GM21515 (cell line): ENCODE results near the gene SMG1.
"Not testable (repeated sequence)": the region's sequence is repeated elsewhere in the genome, so short reads cannot be mapped to it uniquely, and the experiment has no call there.

Experiments
- ATAC-seq: cut with Tn5 transposase; IDR thresholded peaks from one replicate; pipeline ENCODE4 v1.9.1; 2021; ENCODE audit not compliant: unreplicated experiment

SMG1 gene

GRCh38 chr16:18801145-18801972 lies 124.8 kb downstream of the SMG1 start, which contains the start of gene ARL6IP1:
Gene ARL6IP1 (minus strand): TSS chr16:18801549. CDS start chr16:18801466, 83 bp downstream.
- ATAC-seq, result peak; percentile 94

GRCh38 chr16:18800775-18801144 lies 125.4 kb downstream of the SMG1 start:
- ATAC-seq, result no peak

GRCh38 chr16:18800293-18800692 lies 125.9 kb downstream of the SMG1 start:
- ATAC-seq, result no peak

GRCh38 chr16:18799500-18799899 lies 126.7 kb downstream of the SMG1 start:
- no peak for ATAC-seq

GRCh38 chr16:18797746-18798145 lies 128.5 kb downstream of the SMG1 start:
- no peak for ATAC-seq

- no peak for ATAC-seq
These were observed 129.8 kb downstream of the SMG1 start for GRCh38 chr16:18796377-18796776.

GRCh38 chr16:18792836-18793433 lies 133.3 kb downstream of the SMG1 start:
- ATAC-seq, result no peak

GRCh38 chr16:18789850-18790706 lies 136.1 kb downstream of the SMG1 start, which contains the start of gene RPS15A:
Gene RPS15A (minus strand): TSS chr16:18790334. CDS start chr16:18789113, 1,221 bp downstream.
- ATAC-seq, result peak; percentile 90

- ATAC-seq, result no peak
These were observed 136.7 kb downstream of the SMG1 start for GRCh38 chr16:18789515-18789849.

- ATAC-seq, result no peak
These were observed 137.2 kb downstream of the SMG1 start for GRCh38 chr16:18788828-18789514.

- ATAC-seq, result no peak
These were observed 141.1 kb downstream of the SMG1 start for GRCh38 chr16:18784917-18785623.

GRCh38 chr16:18783430-18784341 lies 142.5 kb downstream of the SMG1 start:
- no peak for ATAC-seq

- ATAC-seq, result no peak
These were observed 143.3 kb downstream of the SMG1 start for GRCh38 chr16:18782697-18783429.

GRCh38 chr16:18781232-18781631 lies 145.0 kb downstream of the SMG1 start:
- ATAC-seq, result not testable (repeated sequence)

- not testable (repeated sequence) for ATAC-seq
These were observed 145.7 kb downstream of the SMG1 start for GRCh38 chr16:18780460-18781026.

GRCh38 chr16:18777664-18778063 lies 148.5 kb downstream of the SMG1 start:
- ATAC-seq, result not testable (repeated sequence)

- not testable (repeated sequence) for ATAC-seq
These were observed 149.9 kb downstream of the SMG1 start for GRCh38 chr16:18776334-18776733.

GRCh38 chr16:18774651-18775050 lies 151.6 kb downstream of the SMG1 start:
- not testable (repeated sequence) for ATAC-seq
